Kidney (tissue), 14 donors: ENCODE results near the gene HOXB5. TPM values are rescaled to one million over a fixed set of nuclear protein-coding genes. Genes with fewer than 3 reads are reported as not detected.

ENCODE experiments used
- DNase-seq, 5 donors: peaks; one replicate each; pipeline ENCODE4 v3.0.0-alpha.2; 2013 to 2020
- FAIRE-seq: peaks from 2 replicates; lab custom pipeline; 2012; peaks lifted over from hg19 to GRCh38; lab: Jason Lieb, UNC
- H3K27ac ChIP-seq, 2 donors: one replicate each; pipeline ENCODE4 v1.7.0; 2013; ENCODE audit warnings: low read depth in 2 of 2, low read length in 2 of 2, inconsistent platforms in 1 of 2
- H3K27me3 ChIP-seq: one replicate; pipeline ENCODE4 v1.7.1; 2013; ENCODE audit warnings: low read length, inconsistent platforms; ENCODE audit not compliant: control insufficient read depth, insufficient read depth
- H3K36me3 ChIP-seq, 3 donors: one replicate each; pipeline versions ENCODE4 v1.7.0 to v1.7.1; 2013; ENCODE audit warnings: low read length in 3 of 3, control low read depth in 1 of 3, inconsistent platforms in 1 of 3; ENCODE audit not compliant: insufficient read depth in 3 of 3, control insufficient read depth in 2 of 3
- H3K4me1 ChIP-seq, 3 donors: one replicate each; pipeline versions ENCODE4 v1.7.0 to v1.7.1; 2013; ENCODE audit warnings: low read length in 3 of 3, inconsistent platforms in 1 of 3, low read depth in 1 of 3; ENCODE audit not compliant: control insufficient read depth in 2 of 3, insufficient read depth in 2 of 3
- H3K4me3 ChIP-seq, 3 donors: one replicate each; pipeline versions ENCODE4 v1.7.0 to v1.8.1; 2013; ENCODE audit warnings: low read length in 3 of 3, control low read depth in 1 of 3, inconsistent platforms in 1 of 3
- H3K9ac ChIP-seq, 3 donors: one replicate each; pipeline versions ENCODE4 v1.7.0 to v1.7.1; 2013; ENCODE audit warnings: low read length in 3 of 3, control low read depth in 1 of 3, inconsistent platforms in 1 of 3
- H3K9me3 ChIP-seq, 3 donors: one replicate each; pipeline versions ENCODE4 v1.7.0 to v1.7.1; 2013; ENCODE audit warnings: low read length in 3 of 3, control low read depth in 1 of 3, inconsistent platforms in 1 of 3; ENCODE audit not compliant: control insufficient read depth in 2 of 3, insufficient read depth in 1 of 3
- intact Hi-C: fragments of 100-400 bp; cut with DNase I; formaldehyde crosslinking; loops from one replicate; pipeline ENCODE4 v1.11.1; 2022
- polyA plus RNA-seq: library from polyadenylated mRNA; stranded (reverse); fragments of 350-450 nt; fragmentation: Illumina TruSeq; extraction: RNeasy Lipid Tissue Mini Kit (QIAGEN cat#74804); gene quantifications from one replicate; pipeline ENCODE4 v1.2.3, GENCODE V29; 2014; ENCODE audit warnings: low read depth, low replicate concordance; ENCODE audit not compliant: insufficient read depth
- total RNA-seq: library from RNA; stranded (reverse); fragmentation: NEBNext Ultra II Directional; extraction: Animal tissue kit (Norgen Biotek cat#: 25700); gene quantifications from one replicate; pipeline ENCODE4 v1.2.1, GENCODE V29; 2021
- TF ChIP-seq, protein P1 (sequence below): IDR thresholded peaks from 3 replicates; pipeline ENCODE4 v1.5.1; 2012; ENCODE audit warnings: mild to moderate bottlenecking, moderate library complexity, borderline replicate concordance; ENCODE audit not compliant: insufficient read depth; ENCODE audit errors: extremely low read depth
- donor health status: control.
- donor health status: control.
- donor health status: control.
- donor health status: control.
- donor health status: control.
- donor health status: DM: yes; HTN: yes; CAD: no.
- donor health status: Normal renal cell carcinoma (clear cell type).

The HOXB5 gene
- total and polyA plus RNA-seq, 2 donors from 2014 or later = 12.3 to 27.0 TPM

DNA sequence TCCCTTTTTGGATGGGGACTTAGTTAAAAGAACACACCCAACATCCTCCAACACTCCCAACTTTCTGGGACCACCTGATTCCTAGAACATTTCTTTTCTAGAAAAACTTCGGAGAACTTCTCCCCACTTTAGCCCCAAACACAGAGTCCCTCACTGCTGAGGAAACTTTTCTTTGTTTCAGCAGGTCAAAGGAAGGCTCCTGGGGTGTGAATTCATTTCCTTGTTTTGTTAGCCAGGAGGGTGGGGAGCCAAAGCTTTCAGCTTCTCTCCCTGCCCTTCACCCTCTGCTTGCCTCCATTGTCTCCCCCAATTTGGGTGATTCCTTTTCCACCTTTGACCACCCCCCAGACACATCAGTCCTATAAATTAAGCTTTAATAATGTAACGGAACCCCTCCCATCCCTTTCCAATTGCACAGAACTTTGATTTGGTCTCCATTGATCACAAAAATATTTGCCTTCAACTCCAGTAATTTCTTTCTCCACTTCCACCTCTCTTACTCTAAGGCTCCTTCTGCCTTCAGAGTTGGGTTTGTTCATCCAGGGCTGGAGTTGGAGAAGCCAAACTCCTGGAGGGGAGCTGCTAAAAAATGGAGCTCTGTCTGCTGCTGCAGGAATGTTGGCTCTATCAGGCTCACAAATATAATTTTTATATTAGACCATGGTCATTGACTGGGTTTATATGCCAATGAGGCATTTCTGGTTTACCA, 25.8 kb downstream of the HOXB5 start:
- DNase-seq = no peak
- peaks cover 2 to 5% (median 2%) of the 10 kb centered on the region in 3 donors for H3K36me3 ChIP-seq
- H3K9ac ChIP-seq = peak overlapping the region in 2 of 3 donors; percentile 34 to 70
- no peaks in the 10 kb centered on the region for H3K9me3 ChIP-seq
- H3K4me1 ChIP-seq = peaks cover 28 to 45% (median 39%) of the 10 kb centered on the region in 3 donors
- H3K4me3 ChIP-seq = peak overlapping the region in 1 of 3 donors; percentile 44
- H3K27me3 ChIP-seq = no peaks in the 10 kb centered on the region
- FAIRE-seq = no peak
- peak overlapping the region; percentile 68 to 77 for H3K27ac ChIP-seq
- TF ChIP-seq, protein P1, sequence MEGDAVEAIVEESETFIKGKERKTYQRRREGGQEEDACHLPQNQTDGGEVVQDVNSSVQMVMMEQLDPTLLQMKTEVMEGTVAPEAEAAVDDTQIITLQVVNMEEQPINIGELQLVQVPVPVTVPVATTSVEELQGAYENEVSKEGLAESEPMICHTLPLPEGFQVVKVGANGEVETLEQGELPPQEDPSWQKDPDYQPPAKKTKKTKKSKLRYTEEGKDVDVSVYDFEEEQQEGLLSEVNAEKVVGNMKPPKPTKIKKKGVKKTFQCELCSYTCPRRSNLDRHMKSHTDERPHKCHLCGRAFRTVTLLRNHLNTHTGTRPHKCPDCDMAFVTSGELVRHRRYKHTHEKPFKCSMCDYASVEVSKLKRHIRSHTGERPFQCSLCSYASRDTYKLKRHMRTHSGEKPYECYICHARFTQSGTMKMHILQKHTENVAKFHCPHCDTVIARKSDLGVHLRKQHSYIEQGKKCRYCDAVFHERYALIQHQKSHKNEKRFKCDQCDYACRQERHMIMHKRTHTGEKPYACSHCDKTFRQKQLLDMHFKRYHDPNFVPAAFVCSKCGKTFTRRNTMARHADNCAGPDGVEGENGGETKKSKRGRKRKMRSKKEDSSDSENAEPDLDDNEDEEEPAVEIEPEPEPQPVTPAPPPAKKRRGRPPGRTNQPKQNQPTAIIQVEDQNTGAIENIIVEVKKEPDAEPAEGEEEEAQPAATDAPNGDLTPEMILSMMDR = no peak
- intact Hi-C loops = no loop called here

DNA sequence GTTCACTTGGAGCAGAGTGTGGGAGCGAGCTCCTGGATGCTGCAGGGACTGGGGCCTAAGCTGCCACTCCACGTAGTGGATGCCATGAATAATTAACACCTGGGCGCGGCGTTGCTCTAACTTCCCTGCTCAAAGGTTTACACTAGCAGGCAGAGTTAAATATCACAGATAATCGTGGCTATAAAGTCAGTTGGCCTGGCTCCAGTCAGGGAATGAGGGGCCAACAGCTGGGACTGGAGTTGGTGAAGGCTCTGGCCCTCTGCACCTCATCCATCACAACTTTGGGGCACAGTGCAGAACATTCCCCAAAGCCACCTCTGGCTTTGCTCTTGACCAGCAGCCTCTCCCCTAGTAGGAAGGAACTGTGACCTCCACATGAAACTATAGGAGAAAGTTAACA, 26.4 kb downstream of the HOXB5 start:
- no peaks in the 10 kb centered on the region for H3K27me3 ChIP-seq
- no peaks in the 10 kb centered on the region for H3K9me3 ChIP-seq
- H3K4me3 ChIP-seq = peak overlapping the region in 1 of 3 donors; percentile 44
- no peak for DNase-seq
- peaks cover 29 to 48% (median 42%) of the 10 kb centered on the region in 3 donors for H3K4me1 ChIP-seq
- intact Hi-C loops = no loop called here
- H3K27ac ChIP-seq = peak overlapping the region; percentile 68 to 77
- TF ChIP-seq, protein P1 = no peak
- H3K36me3 ChIP-seq = peaks cover 2 to 5% (median 2%) of the 10 kb centered on the region in 3 donors
- peak overlapping the region in 1 of 3 donors; percentile 65 for H3K9ac ChIP-seq
- FAIRE-seq = no peak

DNA sequence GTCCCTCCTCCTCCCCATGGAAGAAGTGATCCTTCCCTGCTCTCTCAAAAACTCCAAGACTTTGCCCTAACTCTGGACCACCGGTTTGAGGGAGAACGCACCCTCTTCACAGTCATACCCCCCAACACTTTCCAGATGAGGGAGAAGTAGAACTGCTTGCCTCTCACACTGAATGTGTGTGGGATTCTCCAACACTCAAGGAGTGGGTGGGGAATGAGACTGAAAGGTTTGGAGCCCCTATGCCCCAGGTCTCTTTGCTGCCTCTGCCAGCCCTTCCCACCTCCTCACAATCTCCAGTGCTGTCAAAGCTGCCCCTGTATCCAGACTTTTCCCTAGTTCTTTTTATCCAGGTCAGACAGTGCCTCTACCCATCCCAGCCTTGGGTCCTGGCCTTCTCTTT, 26.9 kb downstream of the HOXB5 start:
- Histone ChIP-seq H3K4me1 (peaks cover 29 to 50% (median 44%) of the 10 kb centered on the region in 3 donors), H3K36me3 (peaks cover 2 to 5% (median 4%) of the 10 kb centered on the region in 3 donors), H3K27ac (peak overlapping the region; percentile 68 to 77), H3K9me3 (no peaks in the 10 kb centered on the region), H3K4me3 (peak overlapping the region in 1 of 3 donors; percentile 44), H3K27me3 (no peaks in the 10 kb centered on the region), H3K9ac (peak overlapping the region in 1 of 3 donors; percentile 65)
- TF ChIP-seq, protein P1 = no peak
- FAIRE-seq (no peak), DNase-seq (no peak)
- intact Hi-C loops = no loop called here
